22Rv1 (cell line): Measurements from ENCODE around the gene ATAD3B.

Source experiments
- ZFX ChIP-seq: fragments of 450-650 bp; IDR thresholded peaks from 2 replicates; pipeline ENCODE4 v1.6.1; 2017; ENCODE audit warnings: antibody characterized with exemption, borderline replicate concordance
- TF ChIP-seq, protein P1 (sequence below): fragments of 450-650 bp; IDR thresholded peaks from 2 replicates; pipeline ENCODE4 v1.5.1; 2017; ENCODE audit warnings: mild to moderate bottlenecking

DNA sequence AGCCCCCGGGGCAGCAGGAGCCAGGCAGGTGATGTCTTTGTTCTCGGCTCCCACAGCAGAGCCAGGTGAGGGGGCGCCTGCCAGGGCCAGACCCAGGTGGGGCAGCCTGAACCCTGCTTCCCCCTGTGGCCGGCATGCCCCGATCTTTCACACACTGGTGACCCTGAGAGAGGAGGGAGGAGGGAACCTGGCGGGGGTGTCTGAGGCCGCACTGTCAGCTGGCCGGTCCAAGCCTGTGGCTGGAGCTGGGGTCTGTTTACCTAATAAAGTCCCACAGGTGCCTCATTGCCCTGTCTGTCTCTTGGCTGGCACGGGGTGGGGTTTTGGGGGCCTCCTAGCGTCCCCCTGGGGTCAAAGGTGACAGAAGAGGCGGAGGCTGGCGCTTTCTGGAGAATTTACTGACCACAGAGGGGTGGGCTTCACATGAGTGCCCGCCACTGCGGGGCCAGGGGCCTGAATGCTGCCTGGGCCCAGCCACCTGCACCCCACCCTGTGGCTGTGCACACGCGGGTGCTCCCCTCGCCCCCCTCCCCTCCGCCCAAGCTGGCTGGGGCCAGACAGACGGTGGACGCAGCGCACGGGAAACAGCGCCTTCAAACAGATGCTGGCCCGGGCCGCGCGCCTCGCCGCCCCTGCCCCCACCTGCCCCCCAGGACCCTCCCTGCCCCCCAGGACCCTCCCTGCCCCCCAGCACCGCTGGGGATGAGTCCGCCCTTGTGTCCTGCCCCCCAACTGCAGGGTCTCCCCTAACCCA is 63.0 kb downstream of the ATAD3B start:
- TF ChIP-seq, protein P1, sequence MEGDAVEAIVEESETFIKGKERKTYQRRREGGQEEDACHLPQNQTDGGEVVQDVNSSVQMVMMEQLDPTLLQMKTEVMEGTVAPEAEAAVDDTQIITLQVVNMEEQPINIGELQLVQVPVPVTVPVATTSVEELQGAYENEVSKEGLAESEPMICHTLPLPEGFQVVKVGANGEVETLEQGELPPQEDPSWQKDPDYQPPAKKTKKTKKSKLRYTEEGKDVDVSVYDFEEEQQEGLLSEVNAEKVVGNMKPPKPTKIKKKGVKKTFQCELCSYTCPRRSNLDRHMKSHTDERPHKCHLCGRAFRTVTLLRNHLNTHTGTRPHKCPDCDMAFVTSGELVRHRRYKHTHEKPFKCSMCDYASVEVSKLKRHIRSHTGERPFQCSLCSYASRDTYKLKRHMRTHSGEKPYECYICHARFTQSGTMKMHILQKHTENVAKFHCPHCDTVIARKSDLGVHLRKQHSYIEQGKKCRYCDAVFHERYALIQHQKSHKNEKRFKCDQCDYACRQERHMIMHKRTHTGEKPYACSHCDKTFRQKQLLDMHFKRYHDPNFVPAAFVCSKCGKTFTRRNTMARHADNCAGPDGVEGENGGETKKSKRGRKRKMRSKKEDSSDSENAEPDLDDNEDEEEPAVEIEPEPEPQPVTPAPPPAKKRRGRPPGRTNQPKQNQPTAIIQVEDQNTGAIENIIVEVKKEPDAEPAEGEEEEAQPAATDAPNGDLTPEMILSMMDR: no peak
- TF ChIP-seq ZFX: no peak
